GM19035 (cell line): ENCODE measurements around the gene KCNK16.

ENCODE experiments used
- ATAC-seq: cut with Tn5 transposase; IDR thresholded peaks from one replicate; pipeline ENCODE4 v1.9.1; 2021; ENCODE audit not compliant: unreplicated experiment

The KCNK16 gene

DNA sequence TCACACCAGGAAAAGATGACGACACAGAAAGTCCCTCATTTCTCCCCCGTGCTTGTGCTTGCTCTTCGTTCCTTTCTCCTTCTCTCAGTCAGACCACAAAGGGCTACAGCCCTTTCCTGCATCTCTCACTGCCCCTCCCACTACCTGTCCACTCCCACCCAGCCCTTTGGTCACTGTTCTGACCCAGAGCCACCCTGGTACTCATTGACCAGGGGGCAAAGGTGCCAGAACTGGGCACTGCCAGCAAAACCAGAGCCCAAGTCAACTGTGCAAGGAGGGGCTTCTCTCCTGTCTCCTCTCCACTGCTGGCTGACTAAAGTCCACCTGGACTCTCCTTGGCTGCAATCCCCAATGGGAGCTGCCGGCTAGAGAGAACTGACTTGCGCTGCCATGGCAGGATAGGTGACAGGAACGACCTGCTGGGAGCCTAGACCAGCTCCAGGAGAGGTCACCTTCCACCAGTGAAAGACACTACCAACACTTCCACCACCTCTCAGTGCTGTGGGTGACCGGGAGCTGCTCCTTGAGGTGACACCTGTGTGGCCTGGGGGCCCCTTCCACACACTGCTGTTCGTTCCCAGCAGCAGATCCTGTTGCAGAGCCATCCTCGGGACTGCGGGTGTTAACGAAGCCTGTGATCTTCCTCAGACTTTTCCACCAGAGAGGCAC lies 41.1 kb downstream of the KCNK16 start:
- ATAC-seq, result no peak

DNA sequence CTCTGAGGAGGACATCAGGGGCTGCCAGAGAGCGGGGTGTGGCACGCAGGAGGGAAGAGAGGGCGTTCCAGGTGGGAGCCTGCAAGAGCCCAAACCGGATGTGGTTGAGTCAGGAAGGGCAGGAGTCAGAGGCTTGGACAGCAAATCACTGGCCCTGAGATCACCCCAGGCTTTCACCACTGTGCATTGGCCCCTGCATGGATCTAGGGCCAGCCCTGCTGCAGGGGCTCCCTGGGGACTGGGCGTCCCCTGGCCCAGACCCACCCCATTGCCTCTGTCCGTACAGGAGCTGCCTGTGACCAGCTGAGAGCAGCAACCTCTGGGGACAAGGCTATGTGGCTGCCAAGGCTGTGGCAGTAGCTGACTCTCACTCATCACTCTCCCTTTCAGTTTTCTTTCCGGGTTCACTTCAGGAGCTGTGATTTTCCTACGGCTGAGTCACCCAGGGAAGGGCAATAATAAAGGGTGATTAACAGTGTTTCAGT lies 42.2 kb downstream of the KCNK16 start:
- no peak for ATAC-seq

DNA sequence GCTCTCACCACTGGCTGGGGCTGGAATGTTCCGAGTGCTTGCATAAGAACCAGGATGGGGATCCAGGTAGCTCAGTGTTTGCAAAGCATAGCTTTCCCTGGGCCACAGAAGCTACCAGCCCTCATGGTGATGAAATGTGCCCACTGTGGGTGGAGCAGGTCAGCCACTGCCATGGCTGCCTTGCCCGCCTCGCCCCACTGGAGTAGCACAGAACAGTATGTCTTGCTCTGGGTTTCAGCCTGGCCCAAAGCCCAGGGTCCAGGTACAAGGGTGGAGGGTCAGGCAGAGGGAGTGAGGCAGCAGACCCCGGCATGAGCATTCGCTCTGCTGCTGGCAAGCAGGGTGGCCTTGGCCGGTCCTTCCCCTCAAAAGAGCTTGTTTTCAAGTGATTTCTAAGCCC lies 43.0 kb downstream of the KCNK16 start:
- ATAC-seq, result no peak

DNA sequence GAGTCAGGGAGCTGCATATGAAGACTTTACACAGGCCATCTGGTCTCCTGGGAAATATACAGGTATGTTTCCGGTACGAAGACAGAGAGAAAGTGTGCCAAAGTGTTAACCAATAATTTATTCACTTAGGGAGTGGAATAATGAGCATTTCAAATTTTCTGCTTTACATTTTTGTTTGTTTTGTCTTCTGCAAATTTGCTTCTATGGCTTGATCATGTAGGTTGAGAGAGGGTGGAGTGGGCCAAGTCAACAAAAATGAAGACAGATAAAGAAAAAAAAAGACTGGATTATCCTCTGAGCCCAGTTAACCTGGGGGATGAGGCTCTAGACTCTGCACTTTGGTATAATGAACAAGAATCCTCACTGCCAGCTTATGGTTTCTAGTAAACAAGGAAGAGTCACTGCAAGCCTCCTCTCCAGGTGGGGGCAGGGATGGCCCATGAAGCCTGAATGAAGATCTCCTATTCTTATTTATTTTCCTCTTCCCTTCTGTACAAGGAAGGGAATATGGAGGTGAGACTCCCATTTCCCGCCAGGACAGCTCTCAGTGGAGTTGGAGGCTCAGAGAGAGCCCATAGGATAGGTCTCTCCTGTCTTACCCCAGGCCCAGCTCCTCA lies 46.0 kb downstream of the KCNK16 start:
- no peak for ATAC-seq

DNA sequence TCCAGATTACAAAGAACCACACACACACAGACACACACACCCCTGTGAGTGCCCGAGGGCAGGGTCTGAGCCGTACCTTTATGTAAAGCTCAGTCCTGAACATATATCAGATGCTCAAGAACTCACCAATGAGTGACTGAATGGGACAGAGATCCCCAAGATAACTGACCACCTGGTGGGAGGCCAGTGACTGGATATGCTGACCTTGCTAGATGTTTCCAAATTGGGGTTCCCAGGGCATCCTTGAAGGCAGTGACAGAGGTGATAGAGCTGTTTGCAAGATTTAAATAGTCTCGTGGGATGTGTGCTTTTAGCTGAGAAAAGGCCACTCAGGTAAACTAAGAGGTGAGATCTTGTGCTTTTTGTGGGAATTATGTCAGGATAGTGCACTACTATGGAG lies 47.6 kb downstream of the KCNK16 start:
- no peak for ATAC-seq

DNA sequence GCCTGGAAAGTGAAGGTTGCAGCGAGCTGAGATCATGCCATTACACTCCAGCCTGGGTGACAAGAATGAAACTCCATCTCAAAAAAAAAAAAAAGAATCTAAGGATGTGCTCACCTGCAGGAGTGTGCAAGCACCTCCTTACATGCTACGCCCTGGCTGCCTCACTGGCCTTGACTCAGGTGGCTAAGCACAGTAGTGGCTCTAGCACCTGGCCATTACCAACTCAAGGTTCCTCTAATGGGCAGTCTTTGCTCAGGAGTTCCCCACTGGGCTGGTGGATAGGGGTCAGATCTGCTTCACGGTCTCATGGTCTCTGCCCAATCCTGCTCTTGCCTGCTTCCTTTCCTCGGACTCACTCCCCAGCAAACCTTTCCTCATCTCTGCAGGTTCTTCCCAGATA lies 48.0 kb downstream of the KCNK16 start:
- ATAC-seq, result no peak

DNA sequence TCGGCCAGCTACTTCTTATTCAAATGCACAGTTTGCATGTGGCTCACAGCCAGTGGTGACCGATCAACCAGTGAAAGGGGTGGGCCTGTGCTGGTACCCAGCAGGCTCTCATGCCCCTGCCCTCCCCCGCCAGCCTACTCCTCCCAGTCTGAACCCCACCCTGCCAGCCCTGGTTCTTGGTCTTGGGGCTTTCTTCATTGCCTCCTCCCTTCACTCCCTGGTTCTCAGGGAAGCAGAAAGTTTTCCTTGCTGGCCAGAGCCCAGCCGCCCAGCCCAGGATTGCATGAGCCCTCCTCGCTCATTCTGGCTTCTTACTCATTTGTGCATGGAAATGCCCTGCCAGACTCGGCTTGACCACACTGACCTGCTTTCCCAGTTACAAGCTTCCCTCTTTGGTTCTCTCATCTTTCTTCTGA lies 49.1 kb downstream of the KCNK16 start:
- ATAC-seq, result no peak

DNA sequence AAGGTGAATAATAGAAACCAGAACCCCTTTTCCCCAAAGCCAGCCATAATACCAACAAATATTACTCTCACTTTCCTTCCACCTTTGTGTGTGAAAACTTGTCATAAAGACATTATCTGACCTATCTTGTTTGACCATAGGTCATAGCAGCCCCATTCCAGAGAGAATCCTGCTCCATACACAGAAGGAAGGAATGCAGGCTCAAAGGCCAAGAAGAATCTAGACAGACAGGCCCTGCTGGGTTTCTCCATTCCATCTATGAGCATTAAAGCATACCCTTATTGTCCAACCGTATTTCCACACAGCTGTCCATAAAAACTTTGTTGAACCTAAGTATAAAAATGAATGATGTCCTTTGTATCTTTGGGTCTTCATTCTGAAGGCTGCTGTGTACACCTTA lies 52.5 kb downstream of the KCNK16 start:
- no peak for ATAC-seq

DNA sequence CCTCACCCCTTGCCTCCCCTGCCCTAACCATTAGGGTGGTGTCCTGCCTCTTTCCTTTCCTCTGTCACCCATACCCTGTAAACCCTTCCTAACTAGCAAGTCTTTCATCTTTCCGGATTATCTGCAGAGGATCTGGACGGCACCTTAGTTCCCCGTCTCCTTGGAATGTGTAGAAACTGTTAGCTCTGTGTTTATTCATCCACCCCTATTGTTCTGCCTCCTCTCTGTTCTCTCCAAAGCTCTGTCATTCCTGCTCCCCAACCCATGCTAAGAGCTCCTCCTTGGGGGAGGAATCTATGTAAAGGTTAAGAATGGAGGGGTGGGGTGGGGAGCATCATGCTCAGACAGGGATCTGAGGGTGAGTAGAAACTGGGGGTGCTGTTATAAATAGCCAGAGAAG lies 53.8 kb downstream of the KCNK16 start:
- no peak for ATAC-seq

DNA sequence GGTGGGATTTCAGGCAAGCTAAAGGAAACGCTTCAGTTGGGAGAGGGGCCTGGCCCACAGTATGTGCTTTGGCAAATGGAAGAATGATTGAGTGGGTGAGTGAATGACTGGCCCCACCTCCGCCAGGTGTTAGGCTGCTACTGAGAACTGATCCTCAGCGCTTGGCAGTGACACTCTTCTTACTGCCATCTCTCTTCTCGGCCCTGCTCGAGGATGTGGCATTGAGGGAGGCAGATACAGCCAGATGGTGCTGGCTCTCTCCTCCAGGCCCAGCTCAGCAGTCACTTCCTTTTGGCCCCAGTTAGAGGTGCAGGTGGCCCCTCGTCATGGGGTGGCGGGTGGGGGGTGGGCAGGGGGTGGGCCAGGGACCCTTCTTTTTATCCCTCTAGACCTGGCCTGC lies 54.3 kb downstream of the KCNK16 start:
- no peak for ATAC-seq

DNA sequence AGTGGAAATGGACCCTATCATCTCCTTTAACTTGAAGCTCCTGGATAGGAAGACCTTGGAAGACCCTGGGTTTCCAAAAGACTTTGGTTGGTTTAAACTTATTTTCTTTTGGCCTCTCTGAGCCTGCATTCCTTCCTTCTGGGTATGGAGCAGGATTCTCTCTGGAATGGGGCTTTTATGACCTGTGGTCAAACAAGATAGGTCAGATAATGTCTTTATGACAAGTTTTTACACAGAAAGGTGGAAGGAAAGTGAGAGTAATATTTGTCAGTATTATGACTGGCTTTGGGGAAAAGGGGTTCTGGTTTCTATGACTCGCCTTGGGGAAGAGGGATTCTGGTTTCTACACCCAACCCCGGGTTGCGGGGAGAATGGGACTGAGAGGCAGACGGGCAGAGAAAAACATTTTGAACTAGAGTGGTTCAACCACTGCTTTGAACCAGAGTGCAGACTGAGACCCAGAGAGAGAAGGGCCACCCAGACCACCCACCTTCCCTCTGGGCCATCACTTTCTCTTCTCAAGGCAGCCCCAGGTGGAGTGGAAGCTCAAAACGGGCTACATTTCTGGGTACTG lies 55.6 kb downstream of the KCNK16 start:
- ATAC-seq, result no peak

DNA sequence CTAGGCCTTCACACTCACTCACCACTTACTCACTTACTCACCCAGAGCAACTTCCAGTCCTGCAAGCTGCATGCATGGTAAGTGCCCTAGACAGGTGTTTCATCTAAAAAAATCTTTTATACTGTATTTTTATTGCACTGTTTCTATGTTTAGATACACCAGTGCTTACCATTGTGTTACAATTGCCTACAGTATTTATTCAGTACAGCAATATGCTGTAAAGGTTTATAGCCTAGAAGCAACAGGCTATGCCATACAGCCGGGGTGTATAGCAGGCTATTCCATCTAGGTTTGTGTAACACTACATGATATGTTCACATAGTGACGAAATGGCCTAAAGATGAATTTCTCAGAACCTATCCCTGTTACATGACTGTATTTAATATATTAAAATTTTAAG lies 56.1 kb downstream of the KCNK16 start:
- ATAC-seq, result no peak
